HPDE6-E6E7 (cell line): Measurements from ENCODE around the gene ATP5F1E.

Source experiments
- DNase-seq: peaks from one replicate; pipeline ENCODE4 v3.0.0; 2011; ENCODE audit warnings: missing footprints; ENCODE audit errors: extremely low spot score

ATP5F1E gene

GRCh38 chr20:59005523-59006166, 26.5 kb downstream of the ATP5F1E start:
- no peak for DNase-seq

GRCh38 chr20:59004763-59005522, 27.2 kb downstream of the ATP5F1E start:
- no peak for DNase-seq

- DNase-seq: no peak
Measured at GRCh38 chr20:59004493-59004762, 27.7 kb downstream of the ATP5F1E start.

GRCh38 chr20:59003836-59004492, 28.2 kb downstream of the ATP5F1E start:
- no peak for DNase-seq

GRCh38 chr20:59002874-59003399, 29.2 kb downstream of the ATP5F1E start:
- no peak for DNase-seq

GRCh38 chr20:59002388-59002787, 29.7 kb downstream of the ATP5F1E start:
- no peak for DNase-seq

GRCh38 chr20:59001449-59002171, 30.5 kb downstream of the ATP5F1E start:
- DNase-seq: no peak

GRCh38 chr20:59001068-59001448, 31.1 kb downstream of the ATP5F1E start:
- DNase-seq: no peak

- DNase-seq: no peak
Measured at GRCh38 chr20:59000326-59000725, 31.8 kb downstream of the ATP5F1E start.

GRCh38 chr20:58998656-58999055, 33.5 kb downstream of the ATP5F1E start:
- no peak for DNase-seq

- DNase-seq: no peak
Measured at GRCh38 chr20:58997141-58997770, 34.9 kb downstream of the ATP5F1E start.

- DNase-seq: no peak
Measured at GRCh38 chr20:58996226-58996611, 35.9 kb downstream of the ATP5F1E start.

GRCh38 chr20:58995461-58996225, 36.5 kb downstream of the ATP5F1E start:
- no peak for DNase-seq

- DNase-seq: no peak
Measured at GRCh38 chr20:58994390-58995159, 37.6 kb downstream of the ATP5F1E start.

GRCh38 chr20:58993332-58994248, 38.5 kb downstream of the ATP5F1E start:
- no peak for DNase-seq

GRCh38 chr20:58992911-58993310, 39.2 kb downstream of the ATP5F1E start:
- no peak for DNase-seq

GRCh38 chr20:58991715-58992114, 40.4 kb downstream of the ATP5F1E start:
- no peak for DNase-seq

GRCh38 chr20:58990651-58991445, 41.3 kb downstream of the ATP5F1E start:
- DNase-seq: no peak
